Adrenal gland (tissue), 12 donors: ENCODE data around the gene BTLA. TPM values are rescaled to one million over a fixed set of nuclear protein-coding genes. Genes with fewer than 3 reads are reported as not detected.

Experiments used
- DNase-seq, 7 donors: peaks; one replicate each; pipeline ENCODE4 v3.0.0-alpha.2; 2019 to 2020
- H3K27ac ChIP-seq, 5 donors: fragments of 200-600 bp; sonication (generic) in 4 of 5; 1 replicate in 3 of 5; 2 replicates in 2 of 5; pipeline versions ENCODE4 v1.5.1 to v1.8.0; 2016 to 2020; ENCODE audit warnings: mild to moderate bottlenecking in 1 of 5
- H3K27me3 ChIP-seq: fragments of 200-600 bp; 2 replicates; pipeline ENCODE4 v1.8.0; 2021
- H3K36me3 ChIP-seq, 2 donors: fragments of 200-600 bp; replicated peaks in 1 of 2; 1 replicate in 1 of 2; 2 replicates in 1 of 2; pipeline versions ENCODE4 v1.5.1 to v1.8.0; 2018 to 2022
- H3K4me1 ChIP-seq, 2 donors: fragments of 200-600 bp; replicated peaks in 1 of 2; 1 replicate in 1 of 2; 2 replicates in 1 of 2; pipeline versions ENCODE4 v1.5.1 to v1.8.0; 2018 to 2021
- H3K4me3 ChIP-seq, 4 donors: fragments of 200-600 bp; sonication (generic) in 3 of 4; one replicate each; pipeline ENCODE4 v1.5.1; 2016 to 2018
- H3K9me3 ChIP-seq, 3 donors: fragments of 200-600 bp; sonication (generic) in 1 of 3; replicated peaks in 1 of 3; 1 replicate in 2 of 3; 2 replicates in 1 of 3; pipeline versions ENCODE4 v1.5.1 to v1.8.0; 2016 to 2021
- CTCF ChIP-seq, 6 experiments: fragments of 450-650 bp in 4 of 6; fragments of 200-600 bp in 2 of 6; sonication (generic) in 1 of 6; IDR thresholded peaks; 1 replicate in 5 of 6; 2 replicates in 1 of 6; pipeline versions ENCODE4 v1.5.1 to v1.8.0; 2016 to 2021; ENCODE audit warnings: antibody characterized with exemption in 6 of 6, mild to moderate bottlenecking in 2 of 6, moderate library complexity in 1 of 6
- POLR2A ChIP-seq, 2 donors: fragments of 450-650 bp; IDR thresholded peaks; one replicate each; pipeline ENCODE4 v1.6.1; 2017; ENCODE audit warnings: antibody characterized with exemption in 2 of 2, mild to moderate bottlenecking in 2 of 2, moderate library complexity in 1 of 2
- WGBS, 4 donors: extraction: QIAGEN DNeasy Blood & Tissue Kit in 2 of 4; methylation state at CpG; one replicate each; pipeline versions ENCODE4 v1.1.5 to v1.1.7; 2013 to 2017; 5-methylcytosine and 5-hydroxymethylcytosine counted together
- intact Hi-C, 2 donors: fragments of 100-400 bp; cut with DNase I; formaldehyde crosslinking; loops; one replicate each; pipeline versions ENCODE4 v1.14.1 to v1.15.0; 2022 to 2023
- polyA plus RNA-seq, 3 donors: library from polyadenylated mRNA; stranded (reverse); fragments of 200-250 nt in 2 of 3; fragments of 350-450 nt in 1 of 3; fragmentation: Illumina TruSeq in 1 of 3; extraction: RNeasy Lipid Tissue Mini Kit (QIAGEN cat#74804) in 1 of 3; gene quantifications; one replicate each; pipeline ENCODE4 v1.2.3, GENCODE V29; 2013 to 2014
- total RNA-seq, 9 donors: library from RNA; depleted of rRNA in 4 of 9; stranded (reverse); fragments of >200 nt in 4 of 9; fragments of 120-200 nt in 1 of 9; fragmentation: NEBNext Ultra II Directional in 1 of 9; extraction: Animal tissue kit (Norgen Biotek cat#: 25700) in 1 of 9; gene quantifications; one replicate each; pipeline versions ENCODE4 v1.1.0 to v1.2.4, GENCODE V29; 2013 to 2023
- donor health status: healthy with polysubstance abuse.
- donor health status: Bipolar disorder and iron deficiency.
- donor health status: DM: yes; HTN: yes; CAD: no.
- donor health status: DM: no; HTN: no; CAD: no.
- donor health status: DM: no; HTN: no; CAD: no.
- donor health status: DM: yes; HTN: yes; CAD: no.

Gene BTLA
- total and polyA plus RNA-seq, 12 donors: 0.13 to 0.47 (median 0.22) TPM; not detected in 4

DNA sequence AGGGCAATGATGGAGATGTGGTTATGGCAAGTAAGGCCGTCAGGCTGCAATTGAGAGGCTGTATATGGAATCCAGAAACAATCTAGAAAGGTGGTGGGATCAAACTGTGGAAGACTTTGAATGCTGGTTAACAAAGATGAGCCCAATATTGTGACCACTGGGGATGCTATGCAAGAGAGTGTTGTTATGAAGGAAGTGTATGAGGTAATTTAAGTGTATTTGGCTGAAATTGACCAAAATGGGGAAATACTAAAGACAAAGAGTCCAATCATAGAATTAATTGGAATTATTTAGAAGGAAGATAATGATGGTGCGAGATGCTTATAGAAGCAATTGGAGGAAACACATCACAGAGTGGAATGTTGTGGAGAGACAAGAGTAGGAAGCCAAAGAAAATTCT is 24.5 kb downstream of the BTLA start:
- H3K4me1 ChIP-seq: no peaks in the 10 kb centered on the region
- 86 to 93% (median 88%) methylated on average over 2 of the region's 2 CpGs for WGBS, 4 donors
- H3K27me3 ChIP-seq: no peaks in the 10 kb centered on the region
- H3K27ac ChIP-seq: no peak overlapping the region
- DNase-seq: no peak
- no peak for TF ChIP-seq POLR2A (IDR thresholded peaks at IDR 0.05)
- no peak for TF ChIP-seq CTCF (IDR thresholded peaks at IDR 0.05)
- intact Hi-C loops: no loop called here
- H3K9me3 ChIP-seq: no peaks in the 10 kb centered on the region
- H3K36me3 ChIP-seq: no peaks in the 10 kb centered on the region
- H3K4me3 ChIP-seq: no peak overlapping the region

DNA sequence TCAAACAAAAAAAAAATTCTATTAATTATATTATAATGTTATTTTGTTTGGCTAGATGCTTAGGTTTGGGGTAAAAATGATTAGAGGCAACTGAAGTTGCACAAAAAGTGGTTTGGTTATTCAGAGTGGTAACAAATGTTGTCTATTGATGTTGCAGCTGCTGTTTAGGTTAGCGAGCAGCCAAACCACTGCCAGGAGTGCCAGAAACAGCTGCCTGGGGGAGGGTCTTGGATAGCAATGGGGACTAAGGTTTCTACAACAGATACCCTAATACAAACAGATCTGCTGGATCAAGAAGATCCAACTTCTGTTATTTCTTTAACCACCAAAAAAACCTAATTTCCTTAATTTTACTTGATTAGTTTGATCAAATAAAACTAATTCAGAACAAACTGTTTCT is 26.6 kb downstream of the BTLA start:
- intact Hi-C loops: no loop called here
- 82 to 93% (median 90%) methylated on average over 1 of the region's 1 CpG for WGBS, 4 donors
- TF ChIP-seq POLR2A (IDR thresholded peaks at IDR 0.05) (no peak), CTCF (IDR thresholded peaks at IDR 0.05) (no peak)

GRCh38 chr3:112471596-112472325 is 27.5 kb downstream of the BTLA start:
- 75 to 83% (median 79%) methylated on average over 4 of the region's 4 CpGs for WGBS, 4 donors
- H3K27ac ChIP-seq: no peak overlapping the region
- no peaks in the 10 kb centered on the region for H3K9me3 ChIP-seq
- no peak for TF ChIP-seq POLR2A (IDR thresholded peaks at IDR 0.05)
- no peak for TF ChIP-seq CTCF (IDR thresholded peaks at IDR 0.05)
- H3K4me1 ChIP-seq: no peaks in the 10 kb centered on the region
- DNase-seq: no peak
- H3K27me3 ChIP-seq: no peaks in the 10 kb centered on the region
- H3K36me3 ChIP-seq: no peaks in the 10 kb centered on the region
- intact Hi-C loops: no loop called here
- no peak overlapping the region for H3K4me3 ChIP-seq

More for the DNA sequence above, 26.6 kb downstream of the BTLA start:
- no peaks in the 10 kb centered on the region for H3K4me1 ChIP-seq
- no peak overlapping the region for H3K27ac ChIP-seq
- no peaks in the 10 kb centered on the region for H3K27me3 ChIP-seq
- no peaks in the 10 kb centered on the region for H3K36me3 ChIP-seq
- no peaks in the 10 kb centered on the region for H3K9me3 ChIP-seq
- H3K4me3 ChIP-seq: no peak overlapping the region
- DNase-seq: no peak

- WGBS, 4 donors: 86 to 96% (median 93%) methylated on average over 4 of the region's 4 CpGs
- H3K27ac ChIP-seq: no peak overlapping the region
- H3K9me3 ChIP-seq: peaks cover 0 to 2% (median 0%) of the 10 kb centered on the region in 3 donors
- H3K4me1 ChIP-seq: no peaks in the 10 kb centered on the region
- TF ChIP-seq CTCF (IDR thresholded peaks at IDR 0.05): no peak
- TF ChIP-seq POLR2A (IDR thresholded peaks at IDR 0.05): no peak
- H3K36me3 ChIP-seq: no peaks in the 10 kb centered on the region
- no peak overlapping the region for H3K4me3 ChIP-seq
- no peaks in the 10 kb centered on the region for H3K27me3 ChIP-seq
- intact Hi-C loops: no loop called here
- no peak for DNase-seq
These were observed 28.5 kb downstream of the BTLA start for GRCh38 chr3:112470788-112471187.
